ENCODE measurements around the gene GAS6.
A peak's percentile ranks its signal among the peaks of the same experiment; 100 is the strongest.

- TF ChIP-seq EZH2phosphoT487 (IDR thresholded peaks at IDR 0.05; ENCODE audit: insufficient read depth, low read depth) (0 out of 2 replicates have a peak, but pooled peaks have one; percentile 46), EZH2 (IDR thresholded peaks at IDR 0.05; ENCODE audit: insufficient read depth, poor library complexity, severe bottlenecking) (no peak)
These were observed 33.3 kb upstream of the GAS6 start for GRCh38 chr13:113897161-113897560.

All from GM23248 (cell line).